ENCODE data around the gene EDARADD.

DNA sequence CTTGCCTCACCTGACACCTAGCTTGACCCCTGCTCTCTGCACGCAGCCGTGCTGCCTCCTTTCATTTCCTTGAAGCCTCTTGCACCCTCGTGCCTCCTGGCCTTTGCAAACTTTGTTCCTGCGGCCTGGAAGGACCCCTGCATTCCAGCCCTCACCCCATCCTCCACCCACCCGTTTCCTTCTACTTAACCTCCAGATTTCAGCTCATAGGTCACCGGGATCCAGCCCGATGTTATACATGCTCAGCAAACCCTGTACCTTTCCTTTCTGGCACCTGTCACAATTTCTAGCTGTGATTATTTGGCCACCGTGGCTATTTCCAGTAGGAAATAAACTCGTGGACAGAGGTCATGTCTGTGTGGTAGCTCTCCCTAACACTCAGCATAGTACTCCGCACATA, 4.5 kb downstream of the EDARADD start:
- TF ChIP-seq, protein P1, sequence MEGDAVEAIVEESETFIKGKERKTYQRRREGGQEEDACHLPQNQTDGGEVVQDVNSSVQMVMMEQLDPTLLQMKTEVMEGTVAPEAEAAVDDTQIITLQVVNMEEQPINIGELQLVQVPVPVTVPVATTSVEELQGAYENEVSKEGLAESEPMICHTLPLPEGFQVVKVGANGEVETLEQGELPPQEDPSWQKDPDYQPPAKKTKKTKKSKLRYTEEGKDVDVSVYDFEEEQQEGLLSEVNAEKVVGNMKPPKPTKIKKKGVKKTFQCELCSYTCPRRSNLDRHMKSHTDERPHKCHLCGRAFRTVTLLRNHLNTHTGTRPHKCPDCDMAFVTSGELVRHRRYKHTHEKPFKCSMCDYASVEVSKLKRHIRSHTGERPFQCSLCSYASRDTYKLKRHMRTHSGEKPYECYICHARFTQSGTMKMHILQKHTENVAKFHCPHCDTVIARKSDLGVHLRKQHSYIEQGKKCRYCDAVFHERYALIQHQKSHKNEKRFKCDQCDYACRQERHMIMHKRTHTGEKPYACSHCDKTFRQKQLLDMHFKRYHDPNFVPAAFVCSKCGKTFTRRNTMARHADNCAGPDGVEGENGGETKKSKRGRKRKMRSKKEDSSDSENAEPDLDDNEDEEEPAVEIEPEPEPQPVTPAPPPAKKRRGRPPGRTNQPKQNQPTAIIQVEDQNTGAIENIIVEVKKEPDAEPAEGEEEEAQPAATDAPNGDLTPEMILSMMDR (IDR thresholded peaks at IDR 0.05), result no peak
- no peak for TF ChIP-seq POLR2A (IDR thresholded peaks at IDR 0.05)
